H4 (cell line): ENCODE data around the gene TTC8. TPM values are rescaled to one million over a fixed set of nuclear protein-coding genes. Genes with fewer than 3 reads are reported as not detected.
"Not testable (repeated sequence)": the region's sequence is repeated elsewhere in the genome, so short reads cannot be mapped to it uniquely, and the experiment has no call there.

Source experiments
- DNase-seq: peaks from one replicate; pipeline ENCODE4 v3.0.0-alpha.2; 2015; ENCODE audit warnings: low spot score
- total RNA-seq: library from RNA; depleted of rRNA; stranded (reverse); fragments of >200 nt; shearing (Covaris generic); gene quantifications from 2 replicates; pipeline ENCODE4 v1.2.3, GENCODE V29; 2014

Gene TTC8
- total RNA-seq, 1 experiment from 2014 or later = 27.8 TPM

DNA sequence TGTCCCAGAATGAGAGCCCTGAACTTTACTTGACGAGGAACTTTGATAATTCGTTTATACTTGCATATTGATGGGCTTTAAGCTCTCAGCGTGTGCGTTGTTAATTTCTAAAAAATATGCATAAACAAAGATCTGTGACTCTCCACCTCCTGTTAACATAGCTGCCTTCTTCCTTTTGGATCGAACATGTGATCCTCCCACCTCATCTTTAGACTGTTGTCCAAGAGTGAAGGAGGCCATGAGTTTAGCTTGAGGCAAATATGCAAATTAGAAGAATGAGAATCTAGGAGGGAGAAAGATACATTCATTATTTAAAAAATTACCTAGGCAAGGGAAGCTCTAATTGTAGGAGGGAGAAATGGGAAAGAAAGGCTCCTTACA is 617 bp downstream of the TTC8 start:
- DNase-seq = no peak

- no peak for DNase-seq
Observed at GRCh38 chr14:88825503-88825902, 1.1 kb downstream of the TTC8 start.

GRCh38 chr14:88829188-88829587 is 4.7 kb downstream of the TTC8 start:
- DNase-seq = no peak

- DNase-seq = no peak
Observed at GRCh38 chr14:88829685-88830302, 5.3 kb downstream of the TTC8 start.

DNA sequence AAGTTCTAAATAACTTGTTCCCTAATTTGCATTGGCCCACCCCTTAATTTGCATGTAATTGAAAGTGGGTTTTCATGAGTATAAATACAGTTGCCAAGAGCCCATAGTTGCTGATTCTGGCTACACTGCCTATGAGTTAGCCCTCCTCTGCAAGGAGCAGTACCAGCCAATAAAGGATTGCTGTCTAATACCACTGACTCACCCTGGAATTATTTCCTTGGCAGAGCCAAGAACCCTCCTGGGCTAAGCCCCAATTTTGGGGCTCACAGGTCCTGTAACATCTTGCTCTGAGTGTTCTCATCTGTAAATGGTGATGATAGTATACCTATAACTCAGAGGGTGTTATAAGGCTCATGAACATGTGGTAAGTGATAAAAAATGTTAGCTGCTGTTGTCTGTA is 6.8 kb downstream of the TTC8 start:
- peak; percentile 10 for DNase-seq

- no peak for DNase-seq
Observed at GRCh38 chr14:88834883-88835431, 10.5 kb downstream of the TTC8 start.

GRCh38 chr14:88835661-88836060 is 11.2 kb downstream of the TTC8 start:
- no peak for DNase-seq

GRCh38 chr14:88837495-88837894 is 13.0 kb downstream of the TTC8 start:
- DNase-seq = no peak

DNA sequence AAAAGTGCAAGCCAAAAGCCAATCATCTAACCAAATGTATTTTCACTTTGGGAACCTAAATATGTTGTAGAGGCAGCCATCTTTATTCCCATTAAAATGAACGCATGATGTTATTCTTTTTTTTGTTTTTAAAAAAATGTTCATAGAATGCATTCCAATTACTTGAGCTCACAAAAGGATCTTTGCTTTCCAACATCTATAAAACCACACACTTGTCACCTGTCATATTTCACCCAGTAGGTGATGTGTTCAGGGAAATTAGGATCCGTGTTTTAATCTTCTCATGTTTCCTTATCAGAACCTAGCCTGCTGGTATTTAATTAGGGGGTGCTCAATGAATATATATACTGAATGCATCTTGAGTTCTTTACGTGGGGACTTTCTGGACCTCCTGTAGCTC is 13.6 kb downstream of the TTC8 start:
- no peak for DNase-seq

DNA sequence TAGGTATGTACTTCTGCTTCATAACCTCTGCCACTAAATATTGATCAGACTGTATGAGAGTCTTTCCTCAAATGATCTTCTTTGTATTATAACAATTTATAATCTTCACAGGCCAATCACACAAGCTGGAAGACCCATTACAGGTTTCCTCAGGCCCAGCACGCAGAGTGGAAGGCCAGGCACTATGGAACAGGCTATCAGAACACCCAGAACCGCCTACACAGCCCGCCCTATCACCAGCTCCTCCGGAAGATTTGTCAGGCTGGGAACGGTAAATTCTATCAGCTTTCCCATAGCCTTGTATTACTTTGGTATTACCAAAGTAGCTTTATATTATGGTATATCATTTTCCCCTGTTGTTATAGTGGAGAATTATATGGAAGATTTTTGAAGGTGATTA is 16.5 kb downstream of the TTC8 start:
- DNase-seq = no peak

DNA sequence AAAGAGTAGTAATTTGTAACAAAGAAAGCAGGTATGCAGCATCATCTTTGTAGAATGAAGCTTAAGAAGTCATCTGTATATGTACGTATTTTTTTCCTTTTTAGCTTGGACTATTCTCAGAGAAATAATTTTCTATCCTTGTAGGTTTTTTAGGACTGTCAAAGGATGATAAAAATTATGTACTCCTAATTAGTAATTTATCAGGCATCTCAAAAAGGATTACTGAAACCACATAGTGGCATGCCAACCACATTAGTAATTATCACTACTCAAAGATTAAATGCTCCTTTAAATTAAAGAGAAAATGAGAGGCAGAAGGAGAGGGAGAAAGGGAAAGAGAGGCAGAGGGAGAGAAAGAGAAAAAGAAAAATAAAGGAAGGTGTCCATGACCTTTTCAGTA is 17.3 kb downstream of the TTC8 start:
- DNase-seq = no peak

DNA sequence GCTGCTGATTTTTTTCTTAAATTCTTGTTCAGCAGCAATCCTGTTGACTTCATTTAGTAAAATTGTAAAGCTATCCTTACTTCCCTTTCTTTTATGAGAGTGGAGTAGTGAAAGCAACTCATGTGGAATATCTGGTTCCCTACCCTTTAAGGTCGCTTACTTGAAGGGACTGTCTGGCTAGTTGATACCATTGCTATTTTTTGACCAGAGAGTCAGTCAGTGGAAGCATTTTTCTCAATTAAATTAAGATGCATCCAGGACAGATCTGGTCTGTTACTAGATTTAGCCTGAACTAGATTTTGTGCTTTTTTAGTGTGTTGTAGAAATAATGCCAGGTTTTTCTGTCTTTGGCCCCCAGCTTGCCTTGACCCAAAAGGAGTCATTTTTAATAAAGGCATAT is 18.0 kb downstream of the TTC8 start:
- no peak for DNase-seq

- no peak for DNase-seq
Observed at GRCh38 chr14:88844980-88845491, 20.6 kb downstream of the TTC8 start.

DNA sequence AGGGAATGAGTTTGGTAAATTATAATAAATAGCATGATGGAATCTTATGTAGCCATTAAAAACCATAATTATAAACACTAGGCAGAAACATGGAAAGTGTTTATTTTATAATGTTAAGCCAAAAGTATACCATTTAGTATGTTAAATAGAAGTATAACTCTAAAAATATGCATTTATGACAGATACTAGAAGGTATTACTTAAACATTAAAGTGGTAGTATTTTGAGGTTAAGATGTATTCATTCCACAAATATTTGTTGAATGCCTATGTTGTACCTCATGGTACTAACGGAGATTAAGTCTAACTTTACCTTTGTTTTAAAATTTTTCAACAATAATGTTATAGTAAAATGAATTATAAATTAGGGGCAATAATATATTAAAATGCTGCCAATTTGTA is 24.1 kb downstream of the TTC8 start:
- DNase-seq = no peak

DNA sequence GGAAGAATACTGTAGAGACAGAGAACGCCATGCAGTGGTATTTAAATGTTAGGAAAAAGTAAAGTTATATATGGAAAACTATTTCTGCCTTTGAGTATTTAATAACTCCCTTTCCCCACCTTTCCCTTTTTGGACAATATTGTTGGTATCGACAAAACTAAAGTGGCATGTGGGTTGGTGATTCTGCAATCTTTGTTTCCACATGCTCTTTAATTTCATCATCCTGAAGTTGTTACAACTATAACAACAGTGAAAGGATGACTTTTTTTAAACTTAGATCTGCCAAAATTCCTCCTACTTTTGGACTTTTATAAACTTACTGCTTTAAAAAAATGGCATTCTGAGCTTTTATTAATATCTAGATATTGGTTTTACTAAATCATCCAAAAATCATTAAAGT is 25.3 kb downstream of the TTC8 start:
- no peak for DNase-seq

GRCh38 chr14:88851587-88851986 is 27.1 kb downstream of the TTC8 start:
- no peak for DNase-seq

DNA sequence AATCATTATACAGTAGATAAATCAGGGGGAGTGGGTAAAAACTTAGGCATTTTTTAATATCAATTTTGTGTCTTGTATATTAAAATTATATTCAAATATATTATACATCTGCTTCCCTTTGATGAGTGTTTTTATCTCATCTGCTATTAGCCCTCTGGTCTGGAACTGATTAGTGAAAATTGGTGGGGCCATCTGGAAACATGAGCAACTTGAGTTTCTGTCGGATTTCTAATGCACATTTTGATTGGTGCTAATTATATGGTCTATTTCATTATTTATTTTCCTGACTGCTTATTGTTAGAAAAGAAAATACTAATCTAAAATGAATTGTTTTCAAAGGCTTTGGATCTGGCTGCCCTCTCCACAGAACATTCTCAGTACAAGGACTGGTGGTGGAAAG is 28.2 kb downstream of the TTC8 start:
- DNase-seq = no peak

DNA sequence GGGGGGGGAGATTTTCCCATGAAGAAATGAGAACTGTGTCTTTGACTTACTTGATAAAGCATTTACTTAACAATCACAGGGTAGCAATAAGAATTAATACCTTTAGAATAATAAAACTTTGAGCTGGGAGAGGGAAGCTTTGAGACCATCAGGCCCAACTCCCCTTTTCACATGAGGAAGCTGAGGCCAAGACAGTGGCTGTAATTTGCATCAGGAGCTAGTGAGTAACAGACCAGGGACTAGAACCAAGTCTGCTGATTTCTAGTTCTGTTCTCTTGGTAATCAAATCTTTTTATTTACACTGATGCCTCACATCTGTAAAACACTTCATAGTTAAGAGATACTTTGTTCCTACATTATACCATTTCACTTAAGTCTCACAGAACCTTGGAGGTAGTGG is 28.7 kb downstream of the TTC8 start:
- DNase-seq = no peak

- DNase-seq = no peak
Observed at GRCh38 chr14:88856786-88857366, 32.4 kb downstream of the TTC8 start.

DNA sequence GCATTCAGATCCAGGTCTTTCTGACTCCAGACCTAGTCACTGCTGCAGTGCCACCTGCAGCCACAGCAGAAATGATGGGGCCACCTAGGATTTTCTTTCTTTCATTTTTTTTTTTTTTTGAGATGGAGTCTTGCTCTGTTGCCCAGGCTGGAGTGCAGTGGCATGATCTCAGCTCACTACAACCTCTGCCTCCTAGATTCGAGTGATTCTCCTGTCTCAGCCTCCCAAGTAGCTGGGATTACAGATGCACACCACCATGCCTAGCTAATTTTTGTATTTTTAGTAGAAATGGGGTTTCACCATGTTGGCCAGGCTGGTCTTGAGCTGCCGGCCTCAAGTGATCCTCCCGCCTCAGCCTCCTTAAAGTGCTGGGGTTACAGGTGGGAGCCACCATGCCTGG is 33.4 kb downstream of the TTC8 start:
- not testable (repeated sequence) for DNase-seq

DNA sequence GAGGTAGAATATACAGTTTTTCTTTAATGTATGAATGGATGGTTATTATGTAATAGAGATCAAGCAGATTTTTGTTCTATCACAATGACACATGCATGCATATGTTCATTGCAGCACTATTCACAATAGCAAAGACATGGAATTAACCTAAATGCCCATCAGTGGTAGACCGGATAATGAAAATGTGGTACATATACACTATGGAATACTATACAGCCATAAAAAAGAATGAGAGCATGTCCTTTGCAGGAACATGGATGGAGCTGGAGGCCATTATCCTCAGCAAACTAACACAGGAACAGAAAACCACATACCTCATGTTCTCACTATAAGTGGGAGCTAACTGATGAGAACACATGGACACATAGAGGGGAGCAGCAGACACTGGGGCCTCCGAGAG is 34.7 kb downstream of the TTC8 start:
- not testable (repeated sequence) for DNase-seq

- DNase-seq = no peak
Observed at GRCh38 chr14:88863167-88863566, 38.7 kb downstream of the TTC8 start.

DNA sequence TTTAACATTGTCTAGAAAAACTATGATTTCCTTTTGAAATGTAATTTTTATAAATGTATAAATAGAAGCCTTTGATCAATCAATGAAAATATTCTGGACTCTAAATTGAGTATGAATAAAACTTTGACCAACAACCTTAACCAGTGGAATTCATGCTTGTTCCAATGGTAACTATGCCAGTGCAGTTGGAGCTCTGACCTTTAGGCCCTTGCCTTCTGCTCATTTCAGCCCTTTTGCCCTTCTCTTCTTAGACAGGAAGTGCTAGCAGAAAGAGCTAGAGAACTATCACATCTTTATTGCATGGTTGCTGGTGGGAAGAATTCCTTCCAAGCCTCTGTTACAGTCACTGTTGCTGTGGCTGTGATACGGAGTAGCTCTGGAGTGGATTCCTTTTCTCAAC is 39.7 kb downstream of the TTC8 start:
- no peak for DNase-seq

GRCh38 chr14:88866305-88866704 is 41.9 kb downstream of the TTC8 start:
- DNase-seq = peak; percentile 29
